ENCODE measurements around the gene ZNF415.

GRCh38 chr19:53165691-53166091 lies 33.0 kb upstream of the ZNF415 start:
- TF ChIP-seq CTCF (conservative IDR thresholded peaks at IDR 0.05; ENCODE audit: low read length), result no peak
- TF ChIP-seq EZH2phosphoT487 (IDR thresholded peaks at IDR 0.05; ENCODE audit: borderline replicate concordance), result no peak
